Measurements from ENCODE around the gene FRMD5.

The FRMD5 gene

DNA sequence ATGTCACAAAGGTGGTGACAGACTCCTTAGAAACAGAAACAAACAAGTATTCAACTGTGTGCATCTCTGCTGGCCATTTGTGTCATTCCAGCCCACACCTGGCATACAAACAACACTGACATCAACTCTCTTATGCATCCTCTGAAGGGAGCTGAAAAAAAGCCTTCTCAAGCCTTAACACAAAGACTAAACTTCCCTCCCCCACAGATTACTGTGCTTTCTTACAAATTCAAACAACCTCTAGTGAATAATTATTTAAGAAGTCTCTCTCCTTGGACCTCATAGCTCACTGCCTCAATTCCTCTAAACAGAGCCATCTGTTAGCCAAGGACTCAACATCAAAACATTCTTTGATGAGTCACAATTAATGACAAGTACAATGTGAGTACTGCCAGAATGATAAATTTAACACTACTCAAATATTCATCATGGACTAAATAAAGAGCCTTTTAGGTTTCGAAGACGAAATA lies 236.2 kb downstream of the FRMD5 start:
- DNase-seq, result no peak

- DNase-seq, result no peak
Observed at GRCh38 chr15:43957724-43958123, 237.3 kb downstream of the FRMD5 start.

- DNase-seq, result no peak
Observed at GRCh38 chr15:43955140-43955539, 239.9 kb downstream of the FRMD5 start.

DNA sequence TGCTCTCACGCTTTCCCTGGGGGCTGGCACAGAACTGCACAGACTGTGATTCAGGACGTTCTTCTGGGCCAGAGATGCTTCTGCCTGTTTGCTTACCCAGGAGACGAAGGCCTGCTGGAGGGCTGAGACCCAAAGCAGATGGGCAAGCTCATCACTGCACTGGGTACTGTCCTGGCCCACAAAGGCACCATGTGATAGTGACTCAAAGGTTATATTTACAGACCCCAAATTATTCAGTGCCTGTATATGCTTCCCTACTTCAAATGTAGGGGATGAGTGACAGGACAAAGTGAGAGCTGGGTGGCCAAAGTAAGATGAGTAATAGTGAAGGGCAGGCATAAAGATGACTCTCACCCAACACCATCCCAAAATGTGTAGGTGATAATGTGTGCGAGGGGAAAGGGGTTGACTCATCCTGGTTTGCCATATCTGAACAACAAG lies 240.9 kb downstream of the FRMD5 start:
- no peak for DNase-seq

- no peak for DNase-seq
Observed at GRCh38 chr15:43953402-43953801, 241.7 kb downstream of the FRMD5 start.

- no peak for DNase-seq
Observed at GRCh38 chr15:43950531-43950930, 244.5 kb downstream of the FRMD5 start.

GRCh38 chr15:43948691-43949325 lies 246.3 kb downstream of the FRMD5 start:
- DNase-seq, result no peak

GRCh38 chr15:43943511-43943910 lies 251.6 kb downstream of the FRMD5 start:
- DNase-seq, result no peak

DNA sequence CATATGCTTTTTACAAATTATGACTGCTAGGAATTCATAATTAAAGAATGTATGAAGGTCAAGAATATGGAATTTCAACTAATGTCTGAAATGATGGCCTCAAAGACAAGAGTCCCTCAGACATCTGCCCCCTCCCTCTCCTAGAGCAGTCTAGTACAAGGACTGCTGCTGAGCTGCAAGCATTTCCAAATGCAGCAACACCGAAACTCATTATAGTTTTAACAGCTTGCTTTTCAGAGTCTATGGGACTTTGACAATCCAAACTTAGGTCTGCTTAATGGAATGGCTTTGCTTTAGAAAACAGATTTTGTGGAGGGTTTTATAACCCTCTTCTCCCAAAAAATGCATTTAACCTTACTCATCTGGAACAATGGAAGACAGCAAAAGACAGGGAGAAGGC lies 252.9 kb downstream of the FRMD5 start:
- DNase-seq, result no peak

GRCh38 chr15:43941555-43941954 lies 253.5 kb downstream of the FRMD5 start:
- no peak for DNase-seq

GRCh38 chr15:43941071-43941470 lies 254.0 kb downstream of the FRMD5 start:
- no peak for DNase-seq

- DNase-seq, result no peak
Observed at GRCh38 chr15:43939070-43939469, 256.0 kb downstream of the FRMD5 start.

DNA sequence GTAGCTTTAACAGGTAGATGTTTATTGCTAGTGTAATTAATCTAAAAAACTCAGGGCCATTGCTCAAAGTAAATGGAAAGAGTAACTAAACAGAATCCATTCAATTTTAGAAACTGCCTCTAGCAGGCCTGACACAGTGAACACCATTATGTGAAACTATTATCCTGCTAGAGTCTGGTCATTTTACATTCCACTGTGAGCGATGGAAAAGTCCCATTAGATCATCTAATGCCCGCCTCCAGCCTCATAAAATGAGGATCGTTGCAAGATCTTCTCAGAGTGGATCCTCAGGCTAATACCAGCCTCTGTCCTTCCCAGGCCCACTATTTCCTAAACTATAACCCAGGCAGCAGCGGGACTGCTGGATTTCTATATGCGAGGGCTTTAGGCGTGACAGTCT lies 260.6 kb downstream of the FRMD5 start:
- no peak for DNase-seq

GRCh38 chr15:43932907-43933306 lies 262.2 kb downstream of the FRMD5 start:
- DNase-seq, result no peak

- DNase-seq, result no peak
Observed at GRCh38 chr15:43931790-43932435, 263.2 kb downstream of the FRMD5 start.

DNA sequence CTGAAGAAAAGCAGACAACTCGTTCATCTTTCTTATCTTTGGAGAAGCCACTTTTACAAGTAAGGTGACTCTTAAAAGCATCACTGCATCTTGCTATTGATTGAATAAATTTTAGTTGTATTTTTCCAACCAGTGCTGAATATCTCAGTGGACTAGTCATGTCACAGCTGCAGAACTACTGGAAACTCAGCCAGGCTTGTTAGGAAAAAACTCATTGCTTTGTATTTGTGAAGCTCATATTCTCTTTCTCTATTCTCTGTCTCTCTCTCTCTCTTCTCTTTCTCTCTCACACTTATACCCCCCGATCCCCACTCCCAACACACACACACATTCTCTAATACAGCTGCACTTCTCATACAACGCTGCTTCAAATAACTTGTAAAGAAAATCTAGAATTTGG lies 264.0 kb downstream of the FRMD5 start:
- DNase-seq, result no peak

GRCh38 chr15:43930556-43930955 lies 264.5 kb downstream of the FRMD5 start:
- DNase-seq, result no peak

DNA sequence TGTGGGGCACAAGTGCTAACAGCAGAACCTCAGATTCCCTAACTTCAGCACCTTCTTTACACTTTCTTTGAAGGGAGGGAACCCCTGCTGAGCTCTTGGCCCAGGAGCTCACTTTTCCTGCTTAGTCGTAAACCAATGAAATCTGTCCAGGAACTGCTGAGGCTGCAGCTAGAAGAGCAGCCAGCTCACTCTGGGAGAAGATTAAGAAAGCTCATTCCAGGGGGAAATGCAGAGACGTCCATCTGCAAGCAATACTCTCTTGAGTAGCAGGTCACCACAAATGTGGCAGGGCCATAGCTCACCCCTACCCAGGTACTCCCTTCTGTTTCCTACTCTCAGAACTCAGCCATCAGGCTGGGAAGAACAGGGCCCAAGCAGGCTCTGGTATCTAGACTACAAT lies 265.0 kb downstream of the FRMD5 start:
- no peak for DNase-seq

DNA sequence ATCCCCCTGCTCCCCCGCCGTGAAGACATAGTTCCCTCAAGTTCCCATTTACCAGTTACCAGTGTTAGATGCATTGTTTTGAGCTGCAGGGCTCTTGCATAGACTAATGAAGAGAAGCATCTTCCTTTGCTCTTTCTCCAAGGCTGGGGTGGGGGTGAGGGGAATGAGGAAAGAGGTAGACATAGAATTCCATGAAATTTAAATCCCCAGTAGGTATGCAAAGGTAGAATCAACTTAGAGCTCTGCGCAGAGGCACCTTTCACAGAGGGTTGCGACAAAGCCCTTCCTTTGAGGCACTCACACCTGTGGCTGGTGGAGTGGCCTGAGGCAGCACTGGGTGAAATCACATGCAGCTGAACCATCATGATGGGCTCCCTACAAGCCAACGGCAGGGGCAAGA lies 266.9 kb downstream of the FRMD5 start:
- no peak for DNase-seq

DNA sequence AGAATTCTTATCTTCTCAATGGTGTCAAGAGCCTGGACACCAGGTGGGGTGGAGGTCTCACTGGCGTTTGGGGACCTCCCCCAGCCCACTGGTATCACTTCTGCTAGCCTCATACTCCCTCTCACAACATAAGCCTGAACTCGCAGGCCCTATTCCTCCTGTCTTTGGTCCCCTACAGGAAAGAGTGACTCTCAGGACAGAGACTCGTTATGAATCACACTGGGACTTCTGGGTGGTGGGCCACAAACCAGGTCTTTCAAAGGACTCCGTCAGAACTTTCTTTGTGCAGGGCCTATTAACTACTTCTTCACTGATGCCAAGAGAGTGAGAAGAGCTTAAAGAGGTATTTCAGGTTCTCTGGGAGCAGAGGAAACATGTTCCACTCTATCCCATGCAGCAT lies 267.9 kb downstream of the FRMD5 start:
- no peak for DNase-seq

- DNase-seq, result no peak
Observed at GRCh38 chr15:43923553-43923952, 271.5 kb downstream of the FRMD5 start.

- no peak for DNase-seq
Observed at GRCh38 chr15:43922021-43922420, 273.1 kb downstream of the FRMD5 start.

GRCh38 chr15:43920815-43921214 lies 274.3 kb downstream of the FRMD5 start:
- no peak for DNase-seq

GRCh38 chr15:43920254-43920600 lies 274.8 kb downstream of the FRMD5 start:
- DNase-seq, result no peak
